ENCODE measurements around the gene PPP3CA. TPM values are rescaled to one million over a fixed set of nuclear protein-coding genes. Genes with fewer than 3 reads are reported as not detected.

The PPP3CA gene
- total RNA-seq, 1 donor from 2014 or later: 50.4 TPM

- DNase-seq: no peak
These were observed 172.5 kb downstream of the PPP3CA start for GRCh38 chr4:101174679-101175345.

- no peak for DNase-seq
These were observed 175.0 kb downstream of the PPP3CA start for GRCh38 chr4:101172369-101172768.

DNA sequence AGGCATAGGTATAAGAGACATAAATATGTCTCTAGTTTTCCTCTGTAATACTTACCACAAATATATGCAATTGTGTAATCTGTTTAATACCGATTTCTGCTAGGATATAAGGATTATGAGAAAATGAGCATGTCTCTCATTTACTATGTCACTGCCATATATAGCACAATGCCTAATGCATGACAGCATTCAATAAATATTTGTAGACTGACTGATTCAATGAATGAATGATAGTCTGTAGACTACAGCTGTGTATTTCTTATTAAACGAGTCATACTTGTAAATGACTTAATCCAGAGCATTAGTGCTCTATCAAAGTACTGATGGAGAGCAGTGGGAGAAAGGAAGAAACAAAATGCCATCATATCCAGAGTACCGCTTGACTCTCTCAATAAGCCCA, 175.6 kb downstream of the PPP3CA start:
- no peak for DNase-seq

GRCh38 chr4:101169044-101170014, 178.0 kb downstream of the PPP3CA start:
- DNase-seq: no peak

DNA sequence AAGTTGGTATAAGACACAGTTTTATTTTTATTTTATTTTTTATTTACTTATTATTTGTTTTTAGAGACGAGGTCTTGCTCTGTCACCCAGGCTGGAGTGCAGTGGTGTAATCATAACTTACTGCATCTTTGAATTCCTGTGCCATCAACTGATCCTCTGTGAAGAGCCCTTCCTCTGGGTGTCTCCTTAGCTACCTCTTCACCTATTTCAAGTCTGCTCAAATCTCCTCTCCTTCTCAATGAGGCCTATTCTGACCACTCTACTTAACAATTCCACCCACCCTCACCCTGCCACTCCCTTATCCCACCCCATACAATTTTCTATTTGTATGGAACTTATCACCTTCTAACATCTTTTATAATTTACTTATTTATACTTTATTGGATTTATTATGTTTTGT, 183.4 kb downstream of the PPP3CA start:
- DNase-seq: no peak

DNA sequence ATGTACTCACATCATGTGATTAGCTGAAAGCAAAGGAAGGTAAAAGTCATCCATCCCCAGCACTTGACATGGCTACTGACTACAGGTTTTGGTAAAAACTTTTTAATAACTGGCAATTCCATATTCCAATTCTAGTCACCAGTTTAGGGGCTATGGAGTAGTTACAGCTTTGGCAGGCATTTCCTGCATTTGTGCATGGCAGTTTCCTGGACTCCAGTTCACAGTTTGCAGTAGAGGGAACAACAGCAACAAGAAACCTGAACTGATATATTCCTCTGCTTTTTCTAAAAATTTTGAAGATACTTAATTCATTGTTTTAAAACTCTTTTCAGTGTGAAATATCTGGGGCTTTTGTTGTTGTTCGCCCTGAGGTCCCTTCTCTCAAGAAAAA, 184.3 kb downstream of the PPP3CA start:
- no peak for DNase-seq

DNA sequence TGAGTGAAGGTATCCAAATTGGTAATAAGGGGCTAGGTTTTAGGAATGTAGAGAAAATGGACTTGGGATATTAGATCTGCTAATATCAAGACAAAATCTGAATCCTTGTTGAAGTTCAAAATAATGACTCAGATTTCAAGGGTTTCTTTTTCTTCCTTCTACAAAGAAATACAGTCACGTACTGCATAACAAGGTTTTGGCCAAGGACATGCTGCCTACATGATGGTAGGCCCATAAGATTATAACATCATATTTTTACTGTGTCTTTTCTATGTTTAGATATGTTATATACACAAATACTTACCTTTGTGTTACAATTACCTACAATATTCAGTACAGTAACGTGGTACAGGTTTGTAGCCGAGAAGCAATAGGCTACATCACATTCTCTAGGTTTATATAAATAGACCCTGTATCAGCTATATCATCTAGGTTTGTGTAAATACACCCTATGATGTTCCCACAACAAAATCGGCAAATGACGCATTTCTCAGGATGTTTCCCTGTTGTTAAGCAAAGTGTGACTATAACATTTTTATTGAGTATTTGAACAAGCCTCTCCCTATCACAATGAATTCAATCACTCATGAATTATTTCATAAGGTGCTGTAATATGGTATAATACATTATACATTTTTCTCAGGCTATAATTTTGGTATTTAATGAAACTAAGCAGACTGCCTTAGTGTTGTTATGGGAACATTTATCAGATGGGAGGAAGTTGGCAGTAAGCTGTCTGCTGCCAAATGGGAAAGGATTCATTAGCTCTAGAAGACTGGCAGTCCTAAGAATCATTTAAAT, 186.3 kb downstream of the PPP3CA start:
- DNase-seq: no peak

DNA sequence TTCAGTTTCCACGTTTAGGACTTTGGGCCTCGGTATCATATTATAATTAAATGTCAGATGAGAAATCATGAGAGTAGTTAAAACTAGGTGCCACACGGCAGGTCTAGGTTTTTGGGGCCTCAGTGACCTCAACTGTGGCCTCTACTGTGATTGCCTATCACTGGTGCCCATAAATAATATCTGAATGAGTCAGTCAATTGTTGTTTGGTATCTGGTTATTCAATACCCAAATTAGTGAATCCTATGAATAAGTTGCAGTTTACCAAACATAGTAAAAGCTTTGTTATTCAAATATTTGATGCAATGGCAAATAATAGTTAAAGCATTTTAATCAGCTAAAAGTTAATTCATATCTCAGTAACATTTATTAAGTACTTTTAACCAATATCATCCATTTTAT, 188.8 kb downstream of the PPP3CA start:
- DNase-seq: no peak

DNA sequence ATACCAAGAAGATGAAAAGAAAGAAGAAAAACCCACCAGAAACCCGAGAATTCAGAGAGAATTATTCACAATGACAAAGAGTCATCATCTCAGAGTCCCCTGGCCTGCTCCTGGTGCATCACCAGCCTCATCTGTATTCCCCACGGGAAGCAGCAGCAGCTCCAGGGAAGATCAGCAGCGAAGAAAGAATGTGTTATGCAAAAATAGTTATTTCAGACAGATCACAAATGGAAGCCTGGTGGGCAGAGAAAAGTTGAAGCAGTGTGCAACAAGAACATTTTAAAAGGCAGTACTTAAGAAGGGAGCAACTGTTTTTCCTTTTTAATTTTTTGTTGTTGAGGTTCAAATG, 189.2 kb downstream of the PPP3CA start:
- no peak for DNase-seq

- no peak for DNase-seq
These were observed 189.8 kb downstream of the PPP3CA start for GRCh38 chr4:101157415-101158133.

DNA sequence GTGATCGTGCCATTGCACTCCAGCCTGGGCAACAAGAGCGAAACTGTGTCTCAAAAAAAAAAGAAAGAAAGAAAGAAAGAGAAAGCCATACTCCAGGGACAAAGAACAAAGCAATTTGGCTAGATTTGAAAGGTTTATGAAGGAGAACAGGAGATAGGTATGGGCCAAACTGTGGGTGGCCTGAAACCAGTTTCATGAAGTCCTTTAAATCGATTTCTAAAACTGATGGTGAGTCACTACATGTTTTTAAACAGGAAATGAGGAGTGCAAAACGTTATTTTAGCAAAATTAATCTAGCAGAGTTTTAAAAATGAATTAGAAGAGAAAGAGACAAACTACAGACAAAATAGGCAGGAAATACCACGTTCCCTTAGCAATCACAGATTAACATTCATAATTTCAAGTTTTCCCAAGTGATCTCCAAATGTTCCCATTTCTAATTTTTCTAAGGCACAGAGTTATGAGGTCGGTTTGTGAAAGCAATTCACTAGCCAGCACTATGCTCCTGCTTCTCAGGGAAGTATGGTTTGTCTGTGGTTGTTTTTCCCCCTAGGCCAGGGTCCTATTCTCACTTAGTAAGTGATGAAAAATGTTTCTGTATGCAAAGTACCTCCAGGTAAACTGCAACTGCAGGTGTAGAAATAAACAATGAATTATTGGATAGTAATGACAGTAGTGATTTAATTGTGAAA, 190.6 kb downstream of the PPP3CA start:
- no peak for DNase-seq

GRCh38 chr4:101155945-101156344, 191.4 kb downstream of the PPP3CA start:
- no peak for DNase-seq

- DNase-seq: no peak
These were observed 192.0 kb downstream of the PPP3CA start for GRCh38 chr4:101155368-101155767.

DNA sequence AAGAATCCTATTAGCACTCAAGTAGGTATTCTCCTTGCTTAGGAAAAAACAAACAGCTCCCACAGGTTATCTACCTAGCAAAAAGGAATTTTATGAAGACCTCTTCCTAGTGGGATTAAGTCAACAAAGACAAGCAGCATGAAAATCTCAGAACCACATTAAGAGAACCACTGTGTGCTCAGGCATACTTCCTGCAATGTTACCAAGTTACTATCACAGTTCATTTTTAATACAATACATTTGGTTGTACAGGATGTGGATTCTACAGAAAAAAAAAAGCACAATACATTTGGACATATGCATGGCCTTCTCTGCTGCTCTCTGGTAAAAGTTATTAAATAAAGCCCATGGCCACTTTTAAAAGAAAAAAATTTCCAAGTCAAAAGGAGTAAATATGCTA, 193.7 kb downstream of the PPP3CA start:
- DNase-seq: no peak

- DNase-seq: no peak
These were observed 194.8 kb downstream of the PPP3CA start for GRCh38 chr4:101152521-101152920.

DNA sequence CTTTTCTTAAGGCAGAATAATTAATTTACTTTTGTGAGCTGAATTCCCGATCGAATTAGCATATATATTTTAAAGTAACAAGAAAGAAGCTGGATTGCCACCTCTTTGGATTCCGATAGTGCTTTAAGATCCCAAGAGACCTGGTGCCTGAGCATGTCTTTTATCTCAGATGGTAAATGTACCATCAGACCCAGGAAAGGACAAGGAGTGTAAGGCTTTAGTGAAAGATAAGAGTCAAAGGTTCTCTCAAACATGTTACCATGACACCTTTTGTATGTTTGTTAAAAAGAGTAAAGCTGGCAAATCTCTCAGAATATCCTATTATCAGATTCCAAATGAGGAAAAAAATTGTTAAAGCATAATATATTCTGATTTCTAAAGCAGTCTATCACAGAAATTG, 198.8 kb downstream of the PPP3CA start:
- no peak for DNase-seq

GRCh38 chr4:101147283-101147682, 200.0 kb downstream of the PPP3CA start:
- DNase-seq: no peak

GRCh38 chr4:101145021-101145420, 202.3 kb downstream of the PPP3CA start:
- DNase-seq: no peak

- DNase-seq: no peak
These were observed 205.1 kb downstream of the PPP3CA start for GRCh38 chr4:101142259-101142658.

GRCh38 chr4:101141855-101142254, 205.5 kb downstream of the PPP3CA start:
- no peak for DNase-seq

DNA sequence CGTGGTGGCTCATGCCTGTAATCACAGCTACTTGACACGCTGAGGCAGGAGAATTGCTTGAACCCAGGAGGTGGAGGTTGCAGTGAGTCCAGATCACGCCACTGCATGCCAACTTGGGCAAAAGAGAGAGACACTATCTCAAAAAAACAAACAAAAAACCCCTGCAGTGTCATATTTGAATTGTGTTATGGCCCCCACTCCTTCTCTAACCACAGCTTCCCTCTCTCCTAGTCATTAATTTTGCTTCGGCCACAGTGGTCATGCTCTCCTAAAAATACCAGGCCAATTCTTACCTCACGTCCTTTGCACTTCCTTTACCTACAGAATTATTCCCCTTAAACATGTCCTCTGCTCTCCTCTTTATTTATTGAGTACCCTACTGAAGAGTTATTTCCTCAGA, 206.1 kb downstream of the PPP3CA start:
- DNase-seq: no peak

- no peak for DNase-seq
These were observed 207.1 kb downstream of the PPP3CA start for GRCh38 chr4:101140228-101140627.
